AG08396 (cell line): ENCODE data around the gene KLK12.
A peak's percentile ranks its signal among the peaks of the same experiment; 100 is the strongest.

Experiments used
- DNase-seq: peaks from one replicate; pipeline ENCODE4 v3.0.0; 2012; ENCODE audit warnings: low spot score, mixed read lengths

Gene KLK12

DNA sequence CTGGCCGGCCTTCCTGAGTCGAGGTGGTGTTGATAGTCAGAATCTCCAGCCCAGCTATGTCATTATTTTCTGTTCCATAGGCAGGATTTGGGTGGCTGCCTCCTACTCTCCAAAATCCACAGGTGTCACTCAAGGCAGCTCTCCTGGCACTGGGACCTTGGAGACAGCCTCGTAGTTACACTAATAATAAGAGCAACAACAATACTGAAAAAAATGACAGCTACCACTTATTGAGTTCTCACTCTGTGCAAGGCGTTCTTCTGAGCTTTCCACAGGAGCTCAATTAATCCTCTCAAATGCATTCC lies 12.2 kb upstream of the KLK12 start:
- no peak for DNase-seq

DNA sequence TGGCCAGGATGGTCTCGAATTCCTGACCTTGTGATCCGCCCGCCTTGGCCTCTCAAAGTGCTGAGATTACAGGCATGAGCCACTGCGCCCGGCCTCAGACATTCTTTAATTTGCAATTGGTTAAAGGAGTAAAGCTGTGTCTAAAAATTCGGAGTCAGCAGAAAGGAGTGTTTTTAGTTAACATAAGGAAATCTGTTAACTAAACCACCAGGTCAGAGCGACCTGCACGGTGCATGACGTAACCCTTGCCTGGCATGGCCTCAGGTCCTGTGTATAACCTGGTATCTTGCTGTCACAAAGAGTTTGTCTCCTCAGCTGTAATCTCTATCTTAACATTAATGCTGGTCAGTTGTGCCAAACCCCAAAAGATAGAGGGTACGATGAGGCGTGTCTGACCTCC lies 9.5 kb upstream of the KLK12 start:
- no peak for DNase-seq

DNA sequence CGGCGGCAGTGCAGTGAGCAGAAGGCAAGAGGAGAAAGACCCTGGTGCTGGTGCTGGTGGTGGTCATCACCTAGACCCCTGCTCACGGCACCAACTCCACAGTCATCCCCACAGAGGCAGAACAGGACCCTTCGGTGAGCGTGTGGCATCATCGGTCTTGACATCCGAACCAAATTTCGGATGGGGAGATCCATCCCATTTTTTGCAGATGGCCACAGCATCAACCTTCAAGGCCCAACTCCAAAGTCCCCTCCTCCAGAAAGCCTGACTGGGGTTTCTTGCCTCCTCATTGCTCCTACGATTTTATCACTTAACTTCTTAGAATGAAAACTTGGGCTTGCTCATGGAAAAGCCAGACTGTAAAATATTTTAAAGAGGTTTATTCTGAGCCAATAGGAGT lies 8.7 kb upstream of the KLK12 start:
- DNase-seq, result no peak

- no peak for DNase-seq
Measured at GRCh38 chr19:51040151-51040550, 5.3 kb upstream of the KLK12 start.

DNA sequence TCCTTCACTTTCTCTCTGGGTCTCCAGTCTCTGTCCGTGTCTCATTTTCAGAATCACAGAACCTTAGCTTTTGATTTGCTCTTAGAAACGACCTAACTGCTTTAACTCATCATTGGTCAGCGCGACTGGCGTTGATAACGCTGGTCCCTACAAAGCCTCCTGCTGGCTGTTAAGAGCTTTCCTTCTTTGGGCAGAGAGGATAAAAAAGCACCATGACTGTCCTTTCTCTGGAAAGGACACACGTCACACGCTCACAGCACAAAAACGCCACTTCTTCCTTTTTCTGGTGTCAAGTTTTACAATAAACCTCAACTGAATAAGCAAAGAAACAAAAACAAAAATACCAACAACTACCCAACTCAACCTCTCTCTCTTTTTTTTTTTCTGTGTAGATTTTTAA lies 1.7 kb upstream of the KLK12 start:
- no peak for DNase-seq

GRCh38 chr19:51031880-51032225 lies 2.9 kb downstream of the KLK12 start:
- DNase-seq, result no peak

GRCh38 chr19:51031220-51031879 lies 3.5 kb downstream of the KLK12 start:
- no peak for DNase-seq

DNA sequence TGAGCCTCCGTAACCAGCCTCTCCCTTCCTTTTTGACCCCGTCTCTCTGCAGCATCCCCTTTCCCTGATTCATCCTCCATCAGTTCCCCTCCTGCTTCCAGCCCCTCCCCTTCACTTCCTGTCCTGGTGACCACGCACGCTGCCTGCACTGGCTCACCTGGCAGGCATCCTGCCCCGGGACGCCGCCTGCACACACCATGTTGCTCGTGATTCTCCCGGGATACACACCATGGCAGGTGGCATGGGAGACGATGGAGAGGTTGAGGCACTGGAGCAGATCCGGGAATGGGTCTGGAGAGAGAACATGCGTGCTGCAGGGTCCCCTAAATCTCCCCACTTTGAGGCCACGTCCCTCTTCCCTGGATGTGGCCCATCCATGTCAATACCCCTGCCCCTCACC lies 4.2 kb downstream of the KLK12 start:
- no peak for DNase-seq

DNA sequence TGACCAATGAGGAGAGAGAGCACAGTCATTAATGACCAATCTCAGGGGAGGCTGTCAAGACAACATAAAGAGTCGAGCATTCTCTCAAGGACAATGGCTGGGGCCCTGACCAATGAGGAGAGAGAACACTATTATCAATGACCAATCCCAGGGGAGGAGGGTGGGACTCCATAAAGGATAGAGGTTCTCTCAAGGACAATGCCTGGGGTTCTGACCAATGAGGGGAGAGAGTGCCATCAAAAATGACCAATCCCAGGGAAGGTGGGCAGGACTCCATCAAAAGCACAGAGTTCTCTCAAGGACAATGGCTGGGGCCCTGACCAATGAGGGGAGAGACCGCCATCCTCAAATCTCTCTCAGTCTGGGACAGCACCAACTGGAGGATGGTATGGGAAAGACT lies 5.1 kb downstream of the KLK12 start:
- no peak for DNase-seq

DNA sequence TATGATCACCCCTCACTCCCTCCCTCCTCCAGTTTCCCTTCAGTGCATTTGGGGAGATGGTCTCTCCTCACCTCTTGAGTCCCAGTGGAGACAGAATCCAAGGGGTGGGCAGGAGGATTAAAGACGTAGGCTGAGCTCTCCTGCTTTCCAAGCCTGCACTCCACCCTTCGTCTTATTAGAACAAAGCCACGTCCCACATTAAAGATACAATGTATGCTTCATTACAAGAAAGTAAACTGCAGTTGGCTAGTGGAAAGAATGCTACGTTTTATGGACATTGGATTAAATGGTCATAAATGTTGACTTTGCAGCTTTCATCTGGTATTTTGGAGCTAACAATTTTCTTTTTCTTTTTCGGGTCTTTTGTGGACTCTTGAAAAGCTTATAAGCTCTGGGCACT lies 6.9 kb downstream of the KLK12 start:
- DNase-seq, result no peak

DNA sequence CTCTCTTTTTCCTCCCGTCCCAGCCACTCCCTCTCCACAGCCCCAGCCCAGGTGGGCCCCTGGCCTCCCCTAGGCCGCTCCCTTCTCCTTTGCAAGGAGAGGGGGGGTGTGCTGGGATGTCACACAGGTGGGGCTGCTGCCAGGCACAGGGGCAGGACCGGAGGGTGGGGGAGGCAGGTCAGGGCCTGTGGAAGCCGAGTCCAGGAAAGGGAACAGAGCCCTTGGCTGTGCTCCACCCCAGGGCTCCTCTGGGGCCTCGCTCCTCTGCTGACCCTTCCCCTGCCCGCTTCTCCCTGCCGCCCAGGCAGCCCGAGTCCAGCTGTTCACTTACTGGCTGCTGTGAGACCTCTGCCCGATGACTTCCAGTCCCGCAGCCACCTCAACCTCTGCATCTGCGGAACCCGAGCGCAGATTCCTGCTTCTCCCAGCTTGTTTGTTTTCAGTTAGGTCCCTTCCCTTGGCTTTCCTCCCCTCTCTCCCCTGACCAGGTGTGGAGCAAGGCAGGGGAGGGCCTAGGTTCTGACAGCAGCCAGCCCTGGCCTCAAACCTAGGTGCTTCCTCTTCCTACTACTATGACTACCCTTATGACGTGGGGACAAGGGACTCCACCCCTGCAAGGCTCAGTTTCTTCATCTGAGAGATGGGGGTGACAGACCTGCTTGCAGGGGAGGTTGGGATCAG lies 7.5 kb downstream of the KLK12 start:
- DNase-seq, result no peak

DNA sequence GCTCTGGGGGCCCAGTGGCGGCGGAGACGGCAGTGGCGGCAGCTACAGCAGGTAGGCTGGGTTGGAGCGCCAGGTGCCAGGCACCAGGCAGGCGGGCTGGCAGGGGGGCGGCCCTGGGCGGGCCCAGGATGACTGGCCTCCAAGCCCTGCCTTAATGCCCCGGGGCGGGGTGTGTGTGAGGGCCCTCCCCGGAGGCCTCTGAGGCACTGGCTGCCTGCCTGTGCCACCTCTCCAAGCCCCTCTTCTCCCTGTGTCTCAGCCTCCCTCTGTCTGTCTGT lies 8.3 kb downstream of the KLK12 start, which contains the start of gene KLK11:
Gene KLK11 (minus strand): TSS at position 63 of the 278 bp plus-strand sequence. CDS start 985 bp downstream, outside the sequence.
- DNase-seq, result no peak

DNA sequence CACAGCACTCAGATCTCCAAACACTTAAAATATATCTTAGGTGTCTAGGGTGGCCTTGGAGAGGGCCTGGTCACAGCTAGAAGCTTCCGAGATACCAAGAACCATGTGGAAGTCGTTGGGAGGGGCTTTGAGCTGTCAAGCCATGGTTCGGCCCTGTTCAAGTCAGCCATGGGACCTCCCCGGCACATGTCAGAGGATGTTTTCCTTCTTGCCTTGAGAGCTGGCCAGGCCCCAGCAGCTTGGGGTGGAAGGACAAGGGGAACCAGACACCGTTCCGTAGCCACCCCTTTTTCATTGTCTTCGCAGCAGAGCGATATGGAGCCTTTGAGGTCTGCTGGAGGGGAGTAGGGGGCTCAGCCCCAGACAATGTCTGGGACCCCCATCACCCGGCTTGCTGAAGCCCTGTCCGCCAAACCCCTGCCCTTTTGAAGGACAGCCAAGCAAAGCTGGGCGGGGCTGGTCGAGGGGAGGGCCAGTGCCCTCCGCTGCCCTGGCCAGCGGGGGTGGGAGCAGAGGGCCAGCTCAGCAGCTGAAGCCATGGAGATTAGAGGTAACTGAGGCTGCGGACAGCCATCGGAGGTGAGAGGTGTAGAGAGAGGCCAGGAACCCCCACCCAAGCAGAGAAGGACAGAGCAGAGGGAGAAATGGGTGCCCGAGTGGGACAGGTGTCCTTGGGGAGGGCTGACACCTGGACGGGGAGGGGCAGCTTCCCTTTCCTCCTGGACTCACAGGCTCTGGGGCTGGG lies 8.8 kb downstream of the KLK12 start:
- DNase-seq, result no peak

DNA sequence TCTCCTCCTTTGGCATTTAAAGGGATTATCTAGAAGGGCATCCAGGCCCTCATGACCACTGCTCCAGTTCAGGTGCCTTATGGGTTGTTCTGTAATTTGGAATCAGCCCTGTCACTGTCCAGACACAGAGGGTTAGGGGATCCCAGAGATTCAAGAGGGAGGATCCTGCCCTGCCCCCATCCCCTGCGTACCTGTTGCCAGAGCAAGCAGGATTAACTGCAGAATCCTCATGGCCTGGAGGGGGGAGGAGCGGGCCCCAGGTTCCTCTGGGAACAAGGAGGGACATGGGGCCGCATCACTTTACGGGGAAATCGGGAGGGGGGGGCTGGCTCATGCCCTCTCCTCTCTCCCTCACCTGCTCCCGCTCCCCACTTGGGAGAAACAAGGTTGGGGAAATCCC lies 9.4 kb downstream of the KLK12 start:
- DNase-seq, result no peak

DNA sequence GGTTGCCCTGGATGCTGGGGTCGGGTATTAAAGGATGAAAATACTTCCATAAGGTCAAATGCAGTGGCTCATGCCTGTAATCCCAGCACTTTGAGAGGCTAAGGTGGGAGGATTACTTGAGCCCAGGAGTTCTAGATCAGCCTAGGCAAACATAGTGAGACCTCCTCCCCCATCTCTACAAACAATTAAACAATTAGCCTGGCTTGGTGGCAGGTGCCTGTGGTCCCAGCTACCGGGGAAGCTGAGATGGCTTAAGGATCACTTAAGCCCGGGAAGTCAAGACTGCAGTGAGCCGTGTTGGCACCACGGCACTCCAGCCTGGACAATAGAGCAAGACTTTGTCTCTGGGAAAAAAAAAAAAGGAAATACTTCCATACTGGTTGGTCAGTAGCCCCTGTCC lies 9.9 kb downstream of the KLK12 start:
- no peak for DNase-seq

DNA sequence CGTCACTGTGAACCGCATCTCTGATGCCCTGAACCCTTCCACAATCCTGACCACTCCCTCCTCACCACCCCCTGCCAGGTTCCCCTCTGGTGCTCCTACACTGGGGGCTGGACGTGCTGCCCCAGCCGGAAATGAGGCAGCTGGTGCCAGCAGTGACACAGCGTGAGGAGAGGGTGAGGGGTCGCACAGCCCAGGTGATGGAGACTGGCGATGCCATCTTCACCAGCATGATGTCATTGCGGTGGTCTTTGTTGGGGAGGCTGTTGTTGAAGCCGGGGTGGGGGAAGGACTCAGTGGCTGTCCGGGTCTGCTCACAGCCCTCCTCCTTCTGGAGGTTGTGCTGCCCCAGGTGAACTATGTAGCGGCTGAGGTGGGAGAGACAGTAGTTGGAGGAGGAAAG lies 10.9 kb downstream of the KLK12 start:
- DNase-seq, result no peak

DNA sequence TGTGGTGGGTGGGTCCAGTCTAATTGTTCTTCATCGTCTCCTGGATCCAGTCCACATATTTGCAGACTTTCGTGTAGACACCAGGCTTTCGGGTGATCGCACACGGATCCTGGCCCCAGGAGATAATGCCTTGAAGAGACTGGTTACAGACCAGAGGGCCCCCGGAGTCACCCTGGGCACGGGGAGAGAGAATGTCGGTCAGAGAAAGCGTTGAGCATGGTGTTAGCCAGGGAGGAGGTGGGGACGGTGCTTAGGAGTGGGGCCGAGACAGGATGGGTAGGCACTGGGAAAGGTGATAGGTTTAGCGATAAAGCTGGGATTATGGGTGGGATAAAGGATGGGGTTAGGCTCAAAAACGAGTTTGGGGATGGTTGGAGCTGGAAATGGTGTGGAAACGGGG lies 12.3 kb downstream of the KLK12 start:
- DNase-seq, result no peak

- DNase-seq, result peak; percentile 66
Measured at GRCh38 chr19:51020988-51021651, 13.7 kb downstream of the KLK12 start.

DNA sequence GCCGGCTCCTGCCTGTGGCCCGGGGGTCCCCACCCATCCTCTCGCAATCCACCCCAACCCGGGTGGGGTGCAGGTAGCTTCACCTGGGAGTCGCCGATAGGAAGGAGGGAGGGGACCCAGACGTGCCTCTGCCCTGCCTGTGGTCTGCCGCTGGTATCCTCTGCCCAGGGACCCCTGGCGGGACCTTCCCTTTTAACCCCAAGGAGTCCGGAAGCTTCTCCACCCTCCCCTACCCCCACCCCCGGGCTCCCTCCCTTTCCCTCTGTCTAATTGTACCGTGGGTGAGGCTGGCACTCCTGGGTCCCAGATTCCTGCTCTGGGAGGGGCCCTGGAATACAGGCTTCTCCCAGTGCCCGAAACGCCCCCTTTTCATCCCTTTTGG lies 15.3 kb downstream of the KLK12 start, which contains the start of gene KLK10:
Gene KLK10 (minus strand): TSS at position 166 of the 382 bp plus-strand sequence. CDS start 579 bp downstream, outside the sequence.
- DNase-seq, result no peak

GRCh38 chr19:51018745-51019543 lies 15.9 kb downstream of the KLK12 start:
- no peak for DNase-seq

DNA sequence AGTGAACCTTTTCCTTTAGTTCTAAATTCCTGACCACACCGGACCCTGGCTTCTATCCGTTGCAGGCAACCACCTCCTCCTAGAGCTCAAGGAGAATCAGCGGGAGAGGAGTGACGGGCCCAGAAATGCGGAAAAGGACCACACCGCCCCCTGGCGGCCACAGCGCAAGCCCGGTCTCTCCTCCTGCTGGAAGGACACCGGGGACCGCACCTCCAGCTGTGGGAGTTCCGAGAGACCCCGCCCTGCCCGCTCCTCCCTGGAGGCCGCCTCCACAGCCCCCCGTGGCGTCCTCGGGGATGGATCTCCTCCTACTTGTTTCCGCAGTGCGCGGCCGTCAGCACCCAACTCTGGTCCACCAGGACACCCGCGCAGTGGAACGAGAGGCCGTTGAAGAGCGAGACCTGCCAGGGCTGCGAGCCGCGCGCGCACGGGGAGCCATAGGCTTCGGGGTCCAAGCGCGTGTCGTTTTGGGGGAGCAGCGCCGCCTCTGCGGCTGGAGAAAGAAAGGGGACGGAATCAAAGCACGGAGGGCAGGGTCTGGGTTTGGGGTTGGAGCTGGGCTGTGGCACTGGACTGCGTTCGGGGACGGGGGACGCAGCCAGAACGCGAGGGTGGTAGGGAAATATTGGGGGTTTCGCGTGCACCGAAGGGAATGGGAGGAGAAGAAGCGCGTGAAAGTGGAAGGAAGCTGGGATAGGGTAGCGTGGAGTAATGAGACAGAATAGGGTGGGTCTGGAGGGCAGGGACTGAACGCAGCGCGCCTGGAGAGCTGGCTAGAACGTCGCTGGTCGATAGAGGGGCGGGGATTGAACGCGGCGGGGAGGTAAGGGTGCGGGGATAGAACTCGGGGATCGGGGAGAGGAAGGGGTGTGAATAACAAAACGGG lies 17.8 kb downstream of the KLK12 start:
- DNase-seq, result peak; percentile 68
